Natural killer cell (primary cell): ENCODE measurements around the gene GNB1L. TPM values are rescaled to one million over a fixed set of nuclear protein-coding genes. Genes with fewer than 3 reads are reported as not detected.
A peak's percentile ranks its signal among the peaks of the same experiment; 100 is the strongest.

Experiments used
- ATAC-seq, 3 donors: fragments of 150-1000 bp in 2 of 3; fragments of 200-7000 bp in 1 of 3; cut with Tn5 transposase; 1 replicate in 1 of 3; 2 replicates in 2 of 3; pipeline ENCODE4 v1.10.0; 2021; ENCODE audit warnings: mild to moderate bottlenecking in 2 of 3, moderate library complexity in 2 of 3
- DNase-seq, 2 donors: peaks; one replicate each; pipeline versions ENCODE4 v3.0.0 to v3.0.0-alpha.2; 2013 to 2021; ENCODE audit warnings: mixed read lengths in 1 of 2
- H3K27ac ChIP-seq: one replicate; pipeline ENCODE4 v1.5.1; 2013; ENCODE audit warnings: mild to moderate bottlenecking, low read length
- H3K27me3 ChIP-seq: one replicate; pipeline ENCODE4 v1.6.1; 2013; ENCODE audit warnings: low read length; ENCODE audit not compliant: control insufficient read depth, insufficient read depth
- H3K36me3 ChIP-seq: one replicate; pipeline ENCODE4 v1.6.1; 2013; ENCODE audit warnings: low read length; ENCODE audit not compliant: control insufficient read depth, insufficient read depth
- H3K4me1 ChIP-seq: one replicate; pipeline ENCODE4 v1.6.1; 2013; ENCODE audit warnings: low read length; ENCODE audit not compliant: control insufficient read depth, insufficient read depth
- H3K4me3 ChIP-seq: one replicate; pipeline ENCODE4 v1.5.1; 2013; ENCODE audit warnings: low read length
- H3K9me3 ChIP-seq: one replicate; pipeline ENCODE4 v1.6.1; 2013; ENCODE audit warnings: low read length; ENCODE audit not compliant: control insufficient read depth, insufficient read depth
- H3K27ac Mint-ChIP-seq, 2 donors: one replicate each; pipeline ENCODE4 v1.8.0; 2022; ENCODE audit warnings: mild to moderate bottlenecking in 2 of 2, mixed read lengths in 2 of 2, moderate library complexity in 1 of 2
- H3K27me3 Mint-ChIP-seq, 2 donors: one replicate each; pipeline ENCODE4 v1.8.0; 2022; ENCODE audit warnings: low read depth in 2 of 2, mixed read lengths in 2 of 2
- H3K36me3 Mint-ChIP-seq: one replicate; pipeline ENCODE4 v1.8.0; 2022; ENCODE audit warnings: mixed read lengths
- H3K4me1 Mint-ChIP-seq, 2 donors: one replicate each; pipeline ENCODE4 v1.8.0; 2022; ENCODE audit warnings: mixed read lengths in 2 of 2
- H3K4me3 Mint-ChIP-seq: one replicate; pipeline ENCODE4 v1.8.0; 2022; ENCODE audit warnings: mild to moderate bottlenecking, moderate library complexity, mixed read lengths
- H3K9me3 Mint-ChIP-seq, 2 donors: one replicate each; pipeline ENCODE4 v1.8.0; 2022; ENCODE audit warnings: mixed read lengths in 2 of 2
- CTCF ChIP-seq: fragments of 200-600 bp; IDR thresholded peaks from one replicate; pipeline ENCODE4 v1.8.0; 2022; ENCODE audit warnings: antibody characterized with exemption
- WGBS: methylation state at CpG from one replicate; pipeline ENCODE4 v1.1.7; 2013; ENCODE audit warnings: missing lambda C conversion rate; ENCODE audit not compliant: insufficient coverage; 5-methylcytosine and 5-hydroxymethylcytosine counted together
- intact Hi-C: fragments of 100-400 bp; cut with micrococcal nuclease; formaldehyde crosslinking; loops from one replicate; pipeline ENCODE4 v1.14.2; 2022
- total RNA-seq, 4 donors: library from RNA; stranded (reverse); fragments of 120-200 nt in 1 of 4; gene quantifications; one replicate each; pipeline versions ENCODE4 v1.2.3 to v1.2.4, GENCODE V29; 2013 to 2022

The GNB1L gene
- total RNA-seq, 3 donors from 2014 or later (not counting 1 experiment from before 2014, with no cell fraction given): 5.1 to 5.3 (median 5.3) TPM

- no peaks in the 10 kb centered on the region for H3K9me3 Mint-ChIP-seq
- H3K4me3 ChIP-seq: no peak overlapping the region
- DNase-seq (peak in 1 of 2 donors; percentile 6), ATAC-seq (no peak)
- peaks cover 11% of the 10 kb centered on the region for H3K4me1 ChIP-seq
- 96% methylated on average over 36 of the region's 36 CpGs for WGBS
- H3K27me3 Mint-ChIP-seq: no peaks in the 10 kb centered on the region
- H3K36me3 Mint-ChIP-seq: no peaks in the 10 kb centered on the region
- peaks cover 0 to 19% of the 10 kb centered on the region in 2 donors for H3K4me1 Mint-ChIP-seq
- TF ChIP-seq CTCF: no peak
- no peaks in the 10 kb centered on the region for H3K27me3 ChIP-seq
- no peaks in the 10 kb centered on the region for H3K36me3 ChIP-seq
- no peak overlapping the region for H3K27ac ChIP-seq
- intact Hi-C loops: no loop called here
- H3K4me3 Mint-ChIP-seq: no peak overlapping the region
- H3K9me3 ChIP-seq: no peaks in the 10 kb centered on the region
- no peak overlapping the region for H3K27ac Mint-ChIP-seq
Observed at GRCh38 chr22:19811811-19812771, 42.6 kb downstream of the GNB1L start.

DNA sequence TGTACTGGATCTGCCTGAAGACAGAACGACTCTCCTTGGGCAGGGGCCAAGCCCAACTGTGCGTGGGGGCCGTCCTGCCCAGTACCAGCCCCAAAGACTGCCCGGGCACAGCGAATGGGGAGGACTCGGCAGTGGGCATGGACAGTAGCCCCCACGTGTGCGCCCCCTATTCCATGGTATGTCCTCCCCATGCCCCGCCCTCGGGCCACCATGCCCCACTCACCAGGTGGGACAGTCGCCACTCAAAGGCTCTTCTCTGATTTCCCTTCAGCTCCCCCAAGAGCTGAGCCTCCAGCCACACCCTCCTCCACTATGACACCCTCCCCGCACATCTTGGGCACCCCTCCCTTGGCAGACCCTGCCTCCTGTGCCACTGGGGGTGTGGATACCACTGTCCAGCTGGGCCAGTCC, 43.5 kb downstream of the GNB1L start:
- TF ChIP-seq CTCF: no peak
- Mint-ChIP-seq H3K4me3 (no peak overlapping the region), H3K4me1 (peaks cover 0 to 17% of the 10 kb centered on the region in 2 donors), H3K27me3 (no peaks in the 10 kb centered on the region), H3K9me3 (no peaks in the 10 kb centered on the region), H3K36me3 (no peaks in the 10 kb centered on the region), H3K27ac (no peak overlapping the region)
- Histone ChIP-seq H3K27ac (no peak overlapping the region), H3K4me1 (peaks cover 11% of the 10 kb centered on the region), H3K4me3 (no peak overlapping the region), H3K9me3 (no peaks in the 10 kb centered on the region), H3K27me3 (no peaks in the 10 kb centered on the region), H3K36me3 (no peaks in the 10 kb centered on the region)
- WGBS: 96% methylated on average over 12 of the region's 12 CpGs
- ATAC-seq (no peak), DNase-seq (no peak)
- intact Hi-C loops: no loop called here

DNA sequence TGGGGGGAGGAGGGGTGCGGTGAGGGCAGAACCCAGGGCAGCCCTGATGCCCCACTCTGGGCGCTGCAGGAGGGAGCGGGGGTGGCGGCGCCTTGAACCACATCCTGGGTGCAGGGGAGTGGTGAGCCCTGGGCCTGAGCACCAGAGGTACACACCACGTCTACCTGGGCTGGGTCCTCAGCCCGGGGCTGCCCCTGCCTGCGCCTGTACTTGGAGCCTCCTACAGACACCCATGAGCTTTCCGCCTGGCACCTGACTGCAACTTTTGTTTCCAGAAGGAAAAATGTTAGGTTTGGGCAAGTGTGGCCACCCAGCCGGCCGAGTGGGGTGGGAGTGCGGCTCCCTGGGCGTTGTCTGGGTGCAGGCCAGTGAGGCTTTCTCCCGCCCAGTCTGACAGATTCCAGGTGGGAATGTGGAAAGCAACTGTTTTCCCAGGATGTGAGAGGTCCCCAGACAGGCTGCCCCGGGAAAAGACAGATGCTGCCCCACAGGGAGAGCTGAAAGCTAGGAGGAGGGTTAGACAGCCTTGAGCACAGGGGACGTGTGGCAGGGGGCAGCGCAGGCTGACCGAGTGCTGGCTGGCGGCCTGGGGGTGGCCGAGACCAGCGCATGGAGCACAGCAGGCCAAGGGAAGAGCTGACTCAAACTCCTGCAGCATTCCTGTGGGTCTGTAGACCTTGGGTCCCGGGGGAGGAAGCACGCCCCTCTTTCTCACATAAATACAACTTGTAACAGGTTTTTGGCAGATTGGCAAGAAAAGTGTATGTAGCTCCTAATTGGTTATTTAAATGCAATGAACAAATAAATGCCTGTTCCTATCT, 44.1 kb downstream of the GNB1L start:
- DNase-seq (peak in 1 of 2 donors; percentile 34), ATAC-seq (peak in 1 of 3 donors; percentile 65)
- Mint-ChIP-seq H3K36me3 (no peaks in the 10 kb centered on the region), H3K4me1 (peaks cover 0 to 13% of the 10 kb centered on the region in 2 donors), H3K27me3 (no peaks in the 10 kb centered on the region), H3K4me3 (peak overlapping the region; percentile 6), H3K27ac (no peak overlapping the region), H3K9me3 (no peaks in the 10 kb centered on the region)
- WGBS: 78% methylated on average over 21 of the region's 23 CpGs
- H3K27me3 ChIP-seq: no peaks in the 10 kb centered on the region
- intact Hi-C loops: no loop called here
- H3K36me3 ChIP-seq: no peaks in the 10 kb centered on the region
- TF ChIP-seq CTCF: no peak
- no peaks in the 10 kb centered on the region for H3K9me3 ChIP-seq
- peaks cover 11% of the 10 kb centered on the region for H3K4me1 ChIP-seq
- no peak overlapping the region for H3K4me3 ChIP-seq
- H3K27ac ChIP-seq: no peak overlapping the region
